ENCODE measurements around the gene PLEKHA3.

Gene PLEKHA3

DNA sequence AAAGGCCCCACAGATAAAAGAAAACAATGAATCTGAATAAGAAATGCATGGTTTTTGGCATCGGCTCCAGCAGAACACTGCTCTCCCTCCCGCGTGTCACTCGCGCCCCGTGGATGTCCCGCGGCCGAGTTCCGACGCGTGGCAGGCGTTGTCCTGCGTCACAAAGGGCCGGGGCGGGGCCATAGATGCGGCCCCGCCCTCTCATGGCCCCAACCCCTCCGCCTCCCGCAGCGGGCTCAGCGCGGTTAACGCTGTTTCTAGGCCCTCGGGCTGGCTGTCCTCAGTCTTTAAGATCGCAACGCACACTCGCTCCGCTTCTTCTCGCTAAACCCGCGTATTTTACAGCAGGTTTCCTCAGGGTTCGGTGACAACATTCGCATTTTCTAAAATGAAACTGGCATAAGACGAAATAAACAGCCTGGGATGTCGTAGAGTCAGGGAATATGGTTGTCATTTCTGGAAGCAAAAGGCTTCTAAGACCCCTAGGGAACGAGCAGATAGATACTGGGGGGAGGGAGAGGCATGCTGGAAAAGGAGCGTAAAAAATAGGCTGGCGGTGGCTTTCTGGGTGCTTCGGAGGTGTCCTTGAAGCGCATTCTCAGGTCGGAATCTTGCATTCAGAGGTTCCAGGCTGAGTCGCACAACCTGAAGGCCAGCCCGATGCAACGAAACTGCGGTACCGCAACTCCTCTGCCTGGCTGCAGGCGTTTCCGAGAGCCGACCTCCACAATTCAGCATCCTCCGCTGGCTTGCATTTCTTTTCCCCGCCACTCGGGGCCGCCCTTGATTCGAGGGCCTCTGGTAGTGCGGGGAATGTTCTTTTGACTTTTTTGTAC, 1.6 kb upstream of the PLEKHA3 start, which contains the start of gene FKBP7:
FKBP7 (minus strand) TSS at position 162 of the 836 bp plus-strand sequence; CDS start at position 61, 101 bp downstream.
- peak; percentile 82 for DNase-seq (ENCODE audit: low spot score)
- TF ChIP-seq CTCF (IDR thresholded peaks at IDR 0.05; ENCODE audit: extremely low read depth, insufficient read depth, missing control alignments): peak; percentile 92
- in situ Hi-C loops (cut with MboI; ENCODE audit: low pct_unique_long_range_greater_than_20kb, low sequenced_read_pairs, unreplicated experiment): no loop called here

GRCh38 chr2:178479275-178479616, 1.0 kb upstream of the PLEKHA3 start:
- no peak for TF ChIP-seq CTCF (IDR thresholded peaks at IDR 0.05; ENCODE audit: extremely low read depth, insufficient read depth, missing control alignments)
- DNase-seq (ENCODE audit: low spot score): no peak
- in situ Hi-C loops (cut with MboI; ENCODE audit: low pct_unique_long_range_greater_than_20kb, low sequenced_read_pairs, unreplicated experiment): no loop called here

DNA sequence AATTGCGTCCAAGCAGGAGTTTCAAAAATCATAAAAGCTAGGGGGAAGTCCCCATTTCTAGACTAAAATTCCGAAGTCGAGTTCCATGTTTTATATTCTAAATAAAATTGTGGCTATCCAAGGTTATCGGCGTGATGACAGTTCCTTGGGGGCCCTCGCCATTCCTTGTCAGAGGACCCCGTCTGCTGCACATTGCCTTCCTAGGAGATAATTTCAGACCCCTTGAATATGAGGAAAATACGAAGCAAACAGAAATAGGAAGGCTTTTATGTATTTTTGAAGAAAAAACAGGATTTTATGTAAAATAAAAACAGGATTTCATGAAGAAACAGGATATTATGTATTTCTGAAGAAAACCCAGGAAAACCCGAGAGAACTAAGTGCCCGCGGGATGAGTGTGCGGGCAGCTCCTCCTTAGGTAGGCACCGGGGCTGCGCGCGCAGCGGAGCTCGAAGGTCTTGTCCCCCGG, 465 bp upstream of the PLEKHA3 start:
- in situ Hi-C loops (cut with MboI; ENCODE audit: low pct_unique_long_range_greater_than_20kb, low sequenced_read_pairs, unreplicated experiment): no loop called here
- no peak for TF ChIP-seq CTCF (IDR thresholded peaks at IDR 0.05; ENCODE audit: extremely low read depth, insufficient read depth, missing control alignments)
- no peak for DNase-seq (ENCODE audit: low spot score)

GRCh38 chr2:178482437-178482836, 2.2 kb downstream of the PLEKHA3 start:
- DNase-seq (ENCODE audit: low spot score): peak; percentile 61
- TF ChIP-seq CTCF (IDR thresholded peaks at IDR 0.05; ENCODE audit: extremely low read depth, insufficient read depth, missing control alignments): no peak
- in situ Hi-C loops (cut with MboI; ENCODE audit: low pct_unique_long_range_greater_than_20kb, low sequenced_read_pairs, unreplicated experiment): no loop called here

GRCh38 chr2:178484245-178485041, 4.2 kb downstream of the PLEKHA3 start:
- TF ChIP-seq CTCF (IDR thresholded peaks at IDR 0.05; ENCODE audit: extremely low read depth, insufficient read depth, missing control alignments): no peak
- no peak for DNase-seq (ENCODE audit: low spot score)
- in situ Hi-C loops (cut with MboI; ENCODE audit: low pct_unique_long_range_greater_than_20kb, low sequenced_read_pairs, unreplicated experiment): no loop called here

GRCh38 chr2:178485356-178485755, 5.1 kb downstream of the PLEKHA3 start:
- no peak for DNase-seq (ENCODE audit: low spot score)
- in situ Hi-C loops (cut with MboI; ENCODE audit: low pct_unique_long_range_greater_than_20kb, low sequenced_read_pairs, unreplicated experiment): no loop called here
- TF ChIP-seq CTCF (IDR thresholded peaks at IDR 0.05; ENCODE audit: extremely low read depth, insufficient read depth, missing control alignments): no peak
